Skeletal muscle tissue (tissue), 4 donors: Measurements from ENCODE around the gene NELL2. TPM values are rescaled to one million over a fixed set of nuclear protein-coding genes. Genes with fewer than 3 reads are reported as not detected.

Experiments
- H3K27ac ChIP-seq: one replicate; pipeline ENCODE4 v1.7.0; 2013; ENCODE audit warnings: mild to moderate bottlenecking, low read depth, low read length, inconsistent platforms
- H3K27me3 ChIP-seq, 3 donors: one replicate each; pipeline ENCODE4 v1.7.0; 2013; ENCODE audit warnings: low read length in 3 of 3; ENCODE audit not compliant: control insufficient read depth in 3 of 3, insufficient read depth in 3 of 3
- H3K36me3 ChIP-seq, 3 donors: one replicate each; pipeline ENCODE4 v1.7.0; 2013; ENCODE audit warnings: low read length in 3 of 3; ENCODE audit not compliant: control insufficient read depth in 3 of 3, insufficient read depth in 3 of 3
- H3K4me1 ChIP-seq, 3 donors: one replicate each; pipeline ENCODE4 v1.7.0; 2013; ENCODE audit warnings: low read length in 3 of 3, mild to moderate bottlenecking in 3 of 3; ENCODE audit not compliant: control insufficient read depth in 3 of 3, insufficient read depth in 3 of 3
- H3K4me3 ChIP-seq, 3 donors: one replicate each; pipeline ENCODE4 v1.7.0; 2013; ENCODE audit warnings: low read length in 3 of 3
- H3K9ac ChIP-seq, 3 donors: one replicate each; pipeline ENCODE4 v1.7.0; 2013; ENCODE audit warnings: low read length in 3 of 3, mild to moderate bottlenecking in 3 of 3, moderate library complexity in 2 of 3, low read depth in 1 of 3
- H3K9me3 ChIP-seq, 3 donors: one replicate each; pipeline ENCODE4 v1.7.0; 2013; ENCODE audit warnings: low read length in 3 of 3; ENCODE audit not compliant: control insufficient read depth in 3 of 3
- total RNA-seq: library from RNA; depleted of rRNA; stranded (reverse); fragments of >200 nt; gene quantifications from one replicate; pipeline ENCODE4 v1.2.3, GENCODE V29; 2014
- donor health status: Osteomylitis.

NELL2 gene
- total RNA-seq, 1 donor from 2014 or later = 1.0 TPM

- no peak overlapping the region for H3K27ac ChIP-seq
- H3K27me3 ChIP-seq = no peaks in the 10 kb centered on the region
Measured at GRCh38 chr12:44649693-44650092, 226.4 kb downstream of the NELL2 start.

GRCh38 chr12:44647917-44648690 is 228.0 kb downstream of the NELL2 start:
- Histone ChIP-seq H3K27ac (no peak overlapping the region), H3K4me1 (no peaks in the 10 kb centered on the region), H3K27me3 (no peaks in the 10 kb centered on the region), H3K36me3 (no peaks in the 10 kb centered on the region), H3K9me3 (no peaks in the 10 kb centered on the region), H3K4me3 (no peak overlapping the region), H3K9ac (no peak overlapping the region)

More at GRCh38 chr12:44649693-44650092, 226.4 kb downstream of the NELL2 start:
- H3K4me3 ChIP-seq = no peak overlapping the region
- H3K9ac ChIP-seq = no peak overlapping the region
- no peaks in the 10 kb centered on the region for H3K9me3 ChIP-seq
- H3K36me3 ChIP-seq = no peaks in the 10 kb centered on the region
- H3K4me1 ChIP-seq = no peaks in the 10 kb centered on the region

GRCh38 chr12:44640427-44641190 is 235.5 kb downstream of the NELL2 start:
- no peak overlapping the region for H3K9ac ChIP-seq
- no peaks in the 10 kb centered on the region for H3K4me1 ChIP-seq
- H3K27me3 ChIP-seq = no peaks in the 10 kb centered on the region
- H3K36me3 ChIP-seq = no peaks in the 10 kb centered on the region
- no peak overlapping the region for H3K4me3 ChIP-seq
- no peaks in the 10 kb centered on the region for H3K9me3 ChIP-seq
- H3K27ac ChIP-seq = no peak overlapping the region

- no peaks in the 10 kb centered on the region for H3K9me3 ChIP-seq
- no peak overlapping the region for H3K9ac ChIP-seq
- H3K27me3 ChIP-seq = no peaks in the 10 kb centered on the region
- H3K36me3 ChIP-seq = no peaks in the 10 kb centered on the region
- H3K27ac ChIP-seq = no peak overlapping the region
- no peaks in the 10 kb centered on the region for H3K4me1 ChIP-seq
- H3K4me3 ChIP-seq = no peak overlapping the region
Measured at GRCh38 chr12:44637875-44638274, 238.2 kb downstream of the NELL2 start.

- Histone ChIP-seq H3K27me3 (no peaks in the 10 kb centered on the region), H3K9me3 (no peaks in the 10 kb centered on the region), H3K36me3 (no peaks in the 10 kb centered on the region), H3K4me1 (no peaks in the 10 kb centered on the region), H3K4me3 (no peak overlapping the region), H3K27ac (no peak overlapping the region), H3K9ac (no peak overlapping the region)
Measured at GRCh38 chr12:44628180-44628579, 247.9 kb downstream of the NELL2 start.

GRCh38 chr12:44627387-44628166 is 248.5 kb downstream of the NELL2 start:
- Histone ChIP-seq H3K36me3 (no peaks in the 10 kb centered on the region), H3K4me3 (no peak overlapping the region), H3K9ac (no peak overlapping the region), H3K4me1 (no peaks in the 10 kb centered on the region), H3K27me3 (no peaks in the 10 kb centered on the region), H3K27ac (no peak overlapping the region), H3K9me3 (no peaks in the 10 kb centered on the region)

- H3K4me3 ChIP-seq = no peak overlapping the region
- no peaks in the 10 kb centered on the region for H3K4me1 ChIP-seq
- no peaks in the 10 kb centered on the region for H3K27me3 ChIP-seq
- H3K36me3 ChIP-seq = no peaks in the 10 kb centered on the region
- no peak overlapping the region for H3K27ac ChIP-seq
- no peak overlapping the region for H3K9ac ChIP-seq
- no peaks in the 10 kb centered on the region for H3K9me3 ChIP-seq
Measured at GRCh38 chr12:44626883-44627282, 249.2 kb downstream of the NELL2 start.

- Histone ChIP-seq H3K27ac (no peak overlapping the region), H3K4me3 (no peak overlapping the region), H3K9ac (no peak overlapping the region), H3K9me3 (no peaks in the 10 kb centered on the region), H3K27me3 (no peaks in the 10 kb centered on the region), H3K4me1 (no peaks in the 10 kb centered on the region), H3K36me3 (no peaks in the 10 kb centered on the region)
Measured at GRCh38 chr12:44618946-44619345, 257.2 kb downstream of the NELL2 start.

- Histone ChIP-seq H3K27ac (no peak overlapping the region), H3K4me3 (no peak overlapping the region), H3K9me3 (no peaks in the 10 kb centered on the region)
Measured at GRCh38 chr12:44616402-44616801, 259.7 kb downstream of the NELL2 start.

GRCh38 chr12:44611538-44611937 is 264.6 kb downstream of the NELL2 start:
- no peaks in the 10 kb centered on the region for H3K9me3 ChIP-seq

More at GRCh38 chr12:44616402-44616801, 259.7 kb downstream of the NELL2 start:
- Histone ChIP-seq H3K27me3 (no peaks in the 10 kb centered on the region), H3K36me3 (no peaks in the 10 kb centered on the region), H3K4me1 (no peaks in the 10 kb centered on the region), H3K9ac (no peak overlapping the region)

More at GRCh38 chr12:44611538-44611937, 264.6 kb downstream of the NELL2 start:
- Histone ChIP-seq H3K4me3 (no peak overlapping the region), H3K9ac (no peak overlapping the region), H3K27ac (no peak overlapping the region), H3K4me1 (no peaks in the 10 kb centered on the region), H3K36me3 (no peaks in the 10 kb centered on the region), H3K27me3 (no peaks in the 10 kb centered on the region)
